HL-60 (cell line): ENCODE measurements around the gene FKTN.

Source experiments
- POLR2AphosphoS5 ChIP-seq: IDR thresholded peaks from 2 replicates; pipeline ENCODE4 v1.6.1; 2012; ENCODE audit warnings: low read depth
- SPI1 ChIP-seq: IDR thresholded peaks from 2 replicates; pipeline ENCODE4 v1.6.1; 2012; ENCODE audit warnings: low read depth, mild to moderate bottlenecking, borderline replicate concordance
- TF ChIP-seq, protein P1 (sequence below): IDR thresholded peaks from 2 replicates; pipeline ENCODE4 v1.6.1; 2012; ENCODE audit warnings: low read depth; ENCODE audit not compliant: insufficient replicate concordance
- TF ChIP-seq, protein P2 (sequence below): IDR thresholded peaks from one replicate; pipeline ENCODE4 v1.5.1; 2011; ENCODE audit warnings: low read length, control low read depth, inconsistent platforms; ENCODE audit not compliant: insufficient read depth

DNA sequence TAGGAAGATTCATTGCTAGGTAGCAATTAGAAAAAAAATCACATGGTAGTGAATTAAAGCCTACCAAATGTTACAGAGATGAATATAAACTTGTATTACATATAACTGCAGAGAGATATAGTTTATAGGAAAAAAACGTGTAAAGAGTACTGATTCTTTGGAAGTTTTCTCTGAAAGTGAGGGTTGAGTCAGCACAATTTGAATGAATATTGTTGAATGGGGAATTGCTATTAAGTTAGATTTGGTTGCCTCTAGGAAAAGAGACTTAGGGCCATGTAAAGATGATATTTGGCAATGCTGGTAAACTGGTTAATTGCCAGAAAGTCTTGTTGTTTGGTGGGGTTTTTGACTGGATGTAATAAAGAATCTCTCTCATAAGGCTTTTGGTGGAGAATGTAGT lies 67.2 kb downstream of the FKTN start:
- TF ChIP-seq, protein P1, sequence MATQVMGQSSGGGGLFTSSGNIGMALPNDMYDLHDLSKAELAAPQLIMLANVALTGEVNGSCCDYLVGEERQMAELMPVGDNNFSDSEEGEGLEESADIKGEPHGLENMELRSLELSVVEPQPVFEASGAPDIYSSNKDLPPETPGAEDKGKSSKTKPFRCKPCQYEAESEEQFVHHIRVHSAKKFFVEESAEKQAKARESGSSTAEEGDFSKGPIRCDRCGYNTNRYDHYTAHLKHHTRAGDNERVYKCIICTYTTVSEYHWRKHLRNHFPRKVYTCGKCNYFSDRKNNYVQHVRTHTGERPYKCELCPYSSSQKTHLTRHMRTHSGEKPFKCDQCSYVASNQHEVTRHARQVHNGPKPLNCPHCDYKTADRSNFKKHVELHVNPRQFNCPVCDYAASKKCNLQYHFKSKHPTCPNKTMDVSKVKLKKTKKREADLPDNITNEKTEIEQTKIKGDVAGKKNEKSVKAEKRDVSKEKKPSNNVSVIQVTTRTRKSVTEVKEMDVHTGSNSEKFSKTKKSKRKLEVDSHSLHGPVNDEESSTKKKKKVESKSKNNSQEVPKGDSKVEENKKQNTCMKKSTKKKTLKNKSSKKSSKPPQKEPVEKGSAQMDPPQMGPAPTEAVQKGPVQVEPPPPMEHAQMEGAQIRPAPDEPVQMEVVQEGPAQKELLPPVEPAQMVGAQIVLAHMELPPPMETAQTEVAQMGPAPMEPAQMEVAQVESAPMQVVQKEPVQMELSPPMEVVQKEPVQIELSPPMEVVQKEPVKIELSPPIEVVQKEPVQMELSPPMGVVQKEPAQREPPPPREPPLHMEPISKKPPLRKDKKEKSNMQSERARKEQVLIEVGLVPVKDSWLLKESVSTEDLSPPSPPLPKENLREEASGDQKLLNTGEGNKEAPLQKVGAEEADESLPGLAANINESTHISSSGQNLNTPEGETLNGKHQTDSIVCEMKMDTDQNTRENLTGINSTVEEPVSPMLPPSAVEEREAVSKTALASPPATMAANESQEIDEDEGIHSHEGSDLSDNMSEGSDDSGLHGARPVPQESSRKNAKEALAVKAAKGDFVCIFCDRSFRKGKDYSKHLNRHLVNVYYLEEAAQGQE = no peak
- TF ChIP-seq, protein P2, sequence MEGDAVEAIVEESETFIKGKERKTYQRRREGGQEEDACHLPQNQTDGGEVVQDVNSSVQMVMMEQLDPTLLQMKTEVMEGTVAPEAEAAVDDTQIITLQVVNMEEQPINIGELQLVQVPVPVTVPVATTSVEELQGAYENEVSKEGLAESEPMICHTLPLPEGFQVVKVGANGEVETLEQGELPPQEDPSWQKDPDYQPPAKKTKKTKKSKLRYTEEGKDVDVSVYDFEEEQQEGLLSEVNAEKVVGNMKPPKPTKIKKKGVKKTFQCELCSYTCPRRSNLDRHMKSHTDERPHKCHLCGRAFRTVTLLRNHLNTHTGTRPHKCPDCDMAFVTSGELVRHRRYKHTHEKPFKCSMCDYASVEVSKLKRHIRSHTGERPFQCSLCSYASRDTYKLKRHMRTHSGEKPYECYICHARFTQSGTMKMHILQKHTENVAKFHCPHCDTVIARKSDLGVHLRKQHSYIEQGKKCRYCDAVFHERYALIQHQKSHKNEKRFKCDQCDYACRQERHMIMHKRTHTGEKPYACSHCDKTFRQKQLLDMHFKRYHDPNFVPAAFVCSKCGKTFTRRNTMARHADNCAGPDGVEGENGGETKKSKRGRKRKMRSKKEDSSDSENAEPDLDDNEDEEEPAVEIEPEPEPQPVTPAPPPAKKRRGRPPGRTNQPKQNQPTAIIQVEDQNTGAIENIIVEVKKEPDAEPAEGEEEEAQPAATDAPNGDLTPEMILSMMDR = no peak
- no peak for TF ChIP-seq POLR2AphosphoS5
- TF ChIP-seq SPI1 = no peak
